HepG2 (cell line): ENCODE measurements around the gene PRSS36. TPM values are rescaled to one million over a fixed set of nuclear protein-coding genes. Genes with fewer than 3 reads are reported as not detected.
A peak's percentile ranks its signal among the peaks of the same experiment; 100 is the strongest.

ENCODE experiments used
- ATAC-seq: fragments of 200-7000 bp; cut with Tn5 transposase; 3 replicates; pipeline ENCODE4 v1.9.1; 2020; ENCODE audit warnings: mild to moderate bottlenecking, moderate library complexity
- BruUV-seq: library from RNA; stranded (reverse); fragments of 400-500 nt; replicated peaks from 2 replicates; lab custom pipeline; 2021; lab: Mats Ljungman, UMichigan
- CTCF ChIA-PET: fragments of 300-600 bp; formaldehyde crosslinking; extraction: SDS; loops from one replicate; lab custom pipeline; 2021; ENCODE audit warnings: low total read pairs, inconsistent platforms, low intra/inter-chr PET ratio; lab: Yijun Ruan, JAX
- POLR2A ChIA-PET: fragments of 350-600 bp; sonication (Branson Sonifier 250); formaldehyde crosslinking; loops from one replicate; lab custom pipeline; 2020; ENCODE audit warnings: antibody characterized with exemption, inconsistent platforms; lab: Yijun Ruan, JAX
- DNase-seq: peaks from one replicate; pipeline ENCODE4 v3.0.0-alpha.2; 2015; ENCODE audit warnings: low spot score
- FAIRE-seq: peaks from 3 replicates; lab custom pipeline; 2011; peaks lifted over from hg19 to GRCh38; lab: Jason Lieb, UNC
- H2AFZ ChIP-seq: one replicate; pipeline ENCODE4 v1.6.1; 2011; ENCODE audit warnings: low read length, inconsistent platforms
- H3K27ac ChIP-seq: fragments of 300-600 bp; 3 replicates; pipeline ENCODE4 v1.8.0; 2011; ENCODE audit warnings: mixed run types, mild to moderate bottlenecking, mixed read lengths, low read length, inconsistent platforms; ENCODE audit not compliant: insufficient read depth; ENCODE audit errors: extremely low read length
- H3K27me3 ChIP-seq, 2 experiments: fragments of 200-600 bp in 1 of 2; 2 replicates in 1 of 2; 3 replicates in 1 of 2; pipeline versions ENCODE4 v1.6.0 to v1.8.0; 2011; ENCODE audit warnings: low read length in 2 of 2, mild to moderate bottlenecking in 2 of 2, moderate library complexity in 2 of 2, inconsistent platforms in 1 of 2; ENCODE audit not compliant: insufficient read depth in 2 of 2, control insufficient read depth in 1 of 2
- H3K36me3 ChIP-seq, 2 experiments: fragments of 200-600 bp in 1 of 2; replicated peaks in 1 of 2; 2 replicates in 1 of 2; 3 replicates in 1 of 2; pipeline versions ENCODE4 v1.5.1 to v1.8.0; 2011; ENCODE audit warnings: low read length in 2 of 2, inconsistent platforms in 1 of 2; ENCODE audit not compliant: insufficient read depth in 2 of 2, control insufficient read depth in 1 of 2
- H3K4me1 ChIP-seq: 2 replicates; pipeline ENCODE4 v1.5.1; 2012; ENCODE audit warnings: low read length, inconsistent platforms; ENCODE audit not compliant: insufficient read depth
- H3K4me2 ChIP-seq: 2 replicates; pipeline ENCODE4 v1.6.0; 2011; ENCODE audit warnings: low read depth, low read length, inconsistent platforms
- H3K4me3 ChIP-seq, 3 experiments: fragments of 200-600 bp in 1 of 3; sonication (generic), shearing (Covaris generic) in 1 of 3; replicated peaks in 1 of 3; 2 replicates each; pipeline ENCODE4 v1.5.1; 2011 to 2016; ENCODE audit warnings: low read length in 3 of 3, inconsistent platforms in 2 of 3, low read depth in 2 of 3, mild to moderate bottlenecking in 2 of 3, control low read depth in 1 of 3, mixed read lengths in 1 of 3; ENCODE audit not compliant: insufficient read depth in 1 of 3
- H3K79me2 ChIP-seq: one replicate; pipeline ENCODE4 v1.6.1; 2011; ENCODE audit warnings: low read length, inconsistent platforms; ENCODE audit not compliant: insufficient read depth
- H3K9ac ChIP-seq: 2 replicates; pipeline ENCODE4 v1.6.0; 2011; ENCODE audit warnings: mild to moderate bottlenecking, low read depth, low read length, inconsistent platforms; ENCODE audit not compliant: insufficient read depth
- H3K9me3 ChIP-seq: 2 replicates; pipeline ENCODE4 v1.5.1; 2012; ENCODE audit warnings: mild to moderate bottlenecking, low read length
- H4K20me1 ChIP-seq: 2 replicates; pipeline ENCODE4 v1.6.0; 2011; ENCODE audit warnings: inconsistent platforms, mild to moderate bottlenecking, low read length, moderate library complexity; ENCODE audit not compliant: insufficient read depth
- ARNT ChIP-seq: fragments of 450-650 bp; IDR thresholded peaks from 2 replicates; pipeline ENCODE4 v1.6.1; 2017
- CEBPG ChIP-seq: IDR thresholded peaks from 2 replicates; pipeline ENCODE4 v1.6.1; 2016
- CHD2 ChIP-seq: IDR thresholded peaks from 2 replicates; pipeline ENCODE4 v1.6.1; 2011; ENCODE audit warnings: low read depth, low read length, improper control_type of control experiment
- EED ChIP-seq: sonication (generic); formaldehyde crosslinking; IDR thresholded peaks from 2 replicates; pipeline ENCODE4 v1.5.0; 2020; ENCODE audit warnings: mild to moderate bottlenecking, missing genetic modification reagents
- FIP1L1 ChIP-seq: fragments of 200-400 bp; formaldehyde crosslinking; IDR thresholded peaks from 2 replicates; pipeline ENCODE4 v1.6.1; 2018; ENCODE audit warnings: low read depth, mild to moderate bottlenecking, low read length, moderate library complexity, borderline replicate concordance; ENCODE audit not compliant: insufficient read depth
- FOXA1 ChIP-seq, 2 experiments: fragments of 450-650 bp in 1 of 2; sonication (generic) in 1 of 2; formaldehyde crosslinking in 1 of 2; IDR thresholded peaks; 2 replicates each; pipeline versions ENCODE4 v1.4.0 to v1.6.1; 2016 to 2020; ENCODE audit warnings: missing genetic modification reagents in 1 of 2
- FOXA3 ChIP-seq: IDR thresholded peaks from 2 replicates; pipeline ENCODE4 v1.6.1; 2016; ENCODE audit warnings: missing genetic modification reagents, missing compliant biosample characterization
- FOXO1 ChIP-seq: sonication (generic); formaldehyde crosslinking; IDR thresholded peaks from 2 replicates; pipeline ENCODE4 v1.4.0; 2020; ENCODE audit warnings: missing genetic modification reagents
- KDM5B ChIP-seq: sonication (generic); formaldehyde crosslinking; IDR thresholded peaks from 2 replicates; pipeline ENCODE4 v1.4.0; 2020; ENCODE audit warnings: missing genetic modification reagents, mild to moderate bottlenecking, borderline replicate concordance
- MAZ ChIP-seq, 2 experiments: sonication (generic) in 1 of 2; formaldehyde crosslinking in 1 of 2; IDR thresholded peaks; 2 replicates each; pipeline versions ENCODE4 v1.5.0 to v1.6.1; 2012 to 2020; ENCODE audit warnings: low read depth in 2 of 2, mild to moderate bottlenecking in 2 of 2, borderline replicate concordance in 1 of 2, improper control_type of control experiment in 1 of 2, low read length in 1 of 2, missing genetic modification reagents in 1 of 2, moderate library complexity in 1 of 2
- MEIS2 ChIP-seq: sonication (generic); formaldehyde crosslinking; IDR thresholded peaks from 2 replicates; pipeline ENCODE4 v1.9.0; 2021; ENCODE audit warnings: mild to moderate bottlenecking, missing genetic modification reagents
- MIER3 ChIP-seq: IDR thresholded peaks from 2 replicates; pipeline ENCODE4 v1.6.1; 2016; ENCODE audit warnings: missing compliant biosample characterization, borderline replicate concordance
- NBN ChIP-seq: fragments of 450-650 bp; conservative IDR thresholded peaks from 2 replicates; pipeline ENCODE4 v1.6.1; 2017
- POLR2AphosphoS2 ChIP-seq: IDR thresholded peaks from 2 replicates; pipeline ENCODE4 v1.6.1; 2011; ENCODE audit warnings: low read depth, low read length, improper control_type of control experiment
- SMC3 ChIP-seq: IDR thresholded peaks from 2 replicates; pipeline ENCODE4 v1.6.1; 2011; ENCODE audit warnings: low read length, improper control_type of control experiment
- SRY ChIP-seq: sonication (generic); formaldehyde crosslinking; IDR thresholded peaks from 2 replicates; pipeline ENCODE4 v1.8.0; 2022; ENCODE audit warnings: mild to moderate bottlenecking, missing genetic modification reagents
- ZC3H13 ChIP-seq: sonication (generic); formaldehyde crosslinking; IDR thresholded peaks from 2 replicates; pipeline ENCODE4 v1.8.1; 2023; ENCODE audit warnings: mild to moderate bottlenecking, missing genetic modification reagents, moderate library complexity
- ZNF17 ChIP-seq: sonication (generic); formaldehyde crosslinking; IDR thresholded peaks from 2 replicates; pipeline ENCODE4 v1.5.0; 2020; ENCODE audit warnings: mild to moderate bottlenecking, missing genetic modification reagents
- ZNF225 ChIP-seq: sonication (generic); formaldehyde crosslinking; IDR thresholded peaks from 2 replicates; pipeline ENCODE4 v1.4.0; 2020; ENCODE audit warnings: mild to moderate bottlenecking, missing genetic modification reagents
- ZNF292 ChIP-seq: sonication (generic); formaldehyde crosslinking; IDR thresholded peaks from 2 replicates; pipeline ENCODE4 v1.8.1; 2022; ENCODE audit warnings: mild to moderate bottlenecking, low read depth, missing genetic modification reagents, borderline replicate concordance
- WGBS: methylation state at CpG from one replicate; pipeline ENCODE4 v1.1.6; 2017; ENCODE audit warnings: low lambda C conversion rate; 5-methylcytosine and 5-hydroxymethylcytosine counted together
- in situ Hi-C: cut with HindIII; loops from 2 replicates; pipeline ENCODE4 v1.10.0; 2017; ENCODE audit warnings: low pct_unique_long_range_greater_than_20kb; ENCODE audit not compliant: extremely low pct_ligation_motif_present
- intact Hi-C: fragments of 100-400 bp; cut with micrococcal nuclease; formaldehyde crosslinking; loops from one replicate; pipeline ENCODE4 v1.10.0; 2022; ENCODE audit not compliant: unreplicated experiment
- polyA plus RNA-seq, 8 experiments: library from polyadenylated mRNA; depleted of rRNA in 3 of 8; stranded (reverse) in 7 of 8; unstranded in 1 of 8; fragments of >200 nt; fragmentation: Illumina TruSeq in 4 of 8; extraction: Trizol in 4 of 8; gene quantifications; 2 replicates each; pipeline versions ENCODE4 v1.2.1 to v1.2.3, GENCODE V29; 2011 to 2016; ENCODE audit warnings: low read depth in 4 of 8, missing spikeins in 1 of 8, mixed read lengths in 1 of 8; ENCODE audit not compliant: insufficient read depth in 1 of 8
- total RNA-seq, 5 experiments: library from RNA; depleted of rRNA; stranded (reverse); fragments of >200 nt; fragmentation: Illumina TruSeq; extraction: Trizol; gene quantifications; 2 replicates each; pipeline ENCODE4 v1.2.3, GENCODE V29; 2016; ENCODE audit warnings: low read depth in 1 of 5
- TF ChIP-seq, protein P1 (sequence below): sonication (generic); formaldehyde crosslinking; IDR thresholded peaks from 2 replicates; pipeline ENCODE4 v1.5.1; 2020; ENCODE audit warnings: missing genetic modification reagents, mild to moderate bottlenecking, borderline replicate concordance
- TF ChIP-seq, protein P2 (sequence below): sonication (generic); formaldehyde crosslinking; IDR thresholded peaks from 2 replicates; pipeline ENCODE4 v1.8.1; 2022; ENCODE audit warnings: mild to moderate bottlenecking, missing genetic modification reagents
- TF ChIP-seq, protein P3 (sequence below): IDR thresholded peaks from 2 replicates; pipeline ENCODE4 v1.6.1; 2012; ENCODE audit warnings: inconsistent platforms

PRSS36 gene
- total and polyA plus RNA-seq, 2 of the 13 experiments (the other 11 are each of a cell fraction or from before 2014, with no cell fraction given): 1.5 to 2.1 TPM

DNA sequence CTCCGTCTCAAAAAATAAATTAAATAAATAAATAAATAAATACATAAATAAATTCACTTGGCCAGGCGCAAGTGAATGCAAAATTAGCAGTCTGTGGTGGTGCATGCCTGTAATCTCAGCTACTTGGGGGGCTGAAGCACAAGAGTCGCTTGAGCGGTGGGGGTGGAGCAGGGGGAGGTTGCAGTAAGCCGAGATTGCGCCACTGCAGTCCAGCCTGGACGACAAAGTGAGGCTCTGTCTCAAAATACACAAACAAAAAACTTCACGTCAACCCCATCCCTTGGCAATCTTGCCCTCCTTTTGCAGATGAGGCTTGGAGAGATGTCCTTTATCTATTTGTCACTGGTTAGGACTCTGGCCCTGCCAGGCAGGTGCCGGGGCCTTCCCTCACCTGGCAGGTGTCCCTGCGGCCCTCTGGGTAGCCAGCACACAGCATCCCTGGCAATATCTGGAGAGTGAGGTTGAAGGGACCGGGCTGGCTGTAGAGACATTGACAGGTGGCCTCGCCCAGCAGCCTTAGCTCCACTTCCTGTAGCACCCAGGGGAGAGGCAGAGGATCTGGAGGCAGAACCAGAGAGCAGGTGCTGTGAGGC is 4.4 kb downstream of the PRSS36 start:
- no peaks in the 10 kb centered on the region for H4K20me1 ChIP-seq
- DNase-seq (peak; percentile 50), FAIRE-seq (peak; percentile 54), ATAC-seq (no peak)
- POLR2A ChIA-PET: interaction anchor here (1.5 to 1.6 kb wide), 2 partner anchors 34 to 147 kb away, joined by 3 to 7 read pairs; partner anchors contain the start of gene FUS
- no TSS peak for BruUV-seq
- in situ Hi-C loops (no loop called here), intact Hi-C loops (loop anchor here (10.0 kb wide), 1 partner anchor 191 kb away; the partner anchor contains the start of gene SETD1A)
- H3K4me1 ChIP-seq: peaks cover 55% of the 10 kb centered on the region
- WGBS: 5% methylated on average over 10 of the region's 12 CpGs
- peaks cover 0 to 33% of the 10 kb centered on the region in 2 experiments; a peak in 4 of 5 replicates for H3K27me3 ChIP-seq
- peak overlapping the region; percentile 30 for H3K4me2 ChIP-seq
- H3K79me2 ChIP-seq: no peaks in the 10 kb centered on the region
- no peaks in the 10 kb centered on the region for H3K36me3 ChIP-seq
- CTCF ChIA-PET: no interaction called here
- H3K9me3 ChIP-seq: no peaks in the 10 kb centered on the region
- no peak overlapping the region; a peak in 1 of 6 replicates for H3K4me3 ChIP-seq
- H3K9ac ChIP-seq: no peak overlapping the region
- H3K27ac ChIP-seq: no peak overlapping the region
- no peak overlapping the region for H2AFZ ChIP-seq
- TF ChIP-seq ZC3H13 (no peak), ZNF292 (CRISPR knock-in tag) (no peak), POLR2AphosphoS2 (no peak), ZNF17 (CRISPR knock-in tag) (no peak), MIER3 (no peak), ARNT (no peak), MEIS2 (no peak), SRY (no peak), EED (CRISPR knock-in tag) (no peak), KDM5B (0 out of 2 replicates have a peak, but pooled peaks have one; percentile 17), MAZ (IDR thresholded peaks at IDR 0.05; ENCODE audit: borderline replicate concordance, low read depth, low read length) (peak; percentile 78), MAZ (CRISPR knock-in tag; IDR thresholded peaks at IDR 0.05; ENCODE audit: low read depth) (no peak), SMC3 (no peak), CHD2 (no peak), CEBPG (peak; percentile 88), FOXA1 (IDR thresholded peaks at IDR 0.05) (no peak), FOXA1 (CRISPR knock-in tag; IDR thresholded peaks at IDR 0.05) (0 out of 2 replicates have a peak, but pooled peaks have one; percentile 7), FOXA3 (CRISPR knock-in tag) (peak; percentile 26; the same call in 1 of the 2 replicates), NBN (no peak), FIP1L1 (no peak), FOXO1 (CRISPR knock-in tag) (0 out of 2 replicates have a peak, but pooled peaks have one; percentile 5), ZNF225 (CRISPR knock-in tag) (peak; percentile 29)
- TF ChIP-seq, protein P1, sequence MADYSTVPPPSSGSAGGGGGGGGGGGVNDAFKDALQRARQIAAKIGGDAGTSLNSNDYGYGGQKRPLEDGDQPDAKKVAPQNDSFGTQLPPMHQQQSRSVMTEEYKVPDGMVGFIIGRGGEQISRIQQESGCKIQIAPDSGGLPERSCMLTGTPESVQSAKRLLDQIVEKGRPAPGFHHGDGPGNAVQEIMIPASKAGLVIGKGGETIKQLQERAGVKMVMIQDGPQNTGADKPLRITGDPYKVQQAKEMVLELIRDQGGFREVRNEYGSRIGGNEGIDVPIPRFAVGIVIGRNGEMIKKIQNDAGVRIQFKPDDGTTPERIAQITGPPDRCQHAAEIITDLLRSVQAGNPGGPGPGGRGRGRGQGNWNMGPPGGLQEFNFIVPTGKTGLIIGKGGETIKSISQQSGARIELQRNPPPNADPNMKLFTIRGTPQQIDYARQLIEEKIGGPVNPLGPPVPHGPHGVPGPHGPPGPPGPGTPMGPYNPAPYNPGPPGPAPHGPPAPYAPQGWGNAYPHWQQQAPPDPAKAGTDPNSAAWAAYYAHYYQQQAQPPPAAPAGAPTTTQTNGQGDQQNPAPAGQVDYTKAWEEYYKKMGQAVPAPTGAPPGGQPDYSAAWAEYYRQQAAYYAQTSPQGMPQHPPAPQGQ: no peak
- TF ChIP-seq, protein P2, sequence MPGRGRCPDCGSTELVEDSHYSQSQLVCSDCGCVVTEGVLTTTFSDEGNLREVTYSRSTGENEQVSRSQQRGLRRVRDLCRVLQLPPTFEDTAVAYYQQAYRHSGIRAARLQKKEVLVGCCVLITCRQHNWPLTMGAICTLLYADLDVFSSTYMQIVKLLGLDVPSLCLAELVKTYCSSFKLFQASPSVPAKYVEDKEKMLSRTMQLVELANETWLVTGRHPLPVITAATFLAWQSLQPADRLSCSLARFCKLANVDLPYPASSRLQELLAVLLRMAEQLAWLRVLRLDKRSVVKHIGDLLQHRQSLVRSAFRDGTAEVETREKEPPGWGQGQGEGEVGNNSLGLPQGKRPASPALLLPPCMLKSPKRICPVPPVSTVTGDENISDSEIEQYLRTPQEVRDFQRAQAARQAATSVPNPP (CRISPR knock-in tag): no peak
- TF ChIP-seq, protein P3, sequence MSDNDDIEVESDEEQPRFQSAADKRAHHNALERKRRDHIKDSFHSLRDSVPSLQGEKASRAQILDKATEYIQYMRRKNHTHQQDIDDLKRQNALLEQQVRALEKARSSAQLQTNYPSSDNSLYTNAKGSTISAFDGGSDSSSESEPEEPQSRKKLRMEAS: peak; percentile 29; the same call in 1 of the 2 replicates
